SK-N-SH (cell line): ENCODE results near the gene KLHDC3. TPM values are rescaled to one million over a fixed set of nuclear protein-coding genes. Genes with fewer than 3 reads are reported as not detected.
A peak's percentile ranks its signal among the peaks of the same experiment; 100 is the strongest.

ENCODE experiments used
- CTCF ChIA-PET: fragments of 300-600, 350-600 bp; formaldehyde crosslinking; extraction: SDS; loops from one replicate; lab custom pipeline; 2021; lab: Yijun Ruan, JAX
- POLR2A ChIA-PET: fragments of 350-600 bp; sonication (Branson Sonifier 250); formaldehyde crosslinking; extraction: SDS; loops from one replicate; lab custom pipeline; 2020; ENCODE audit warnings: antibody characterized with exemption, inconsistent platforms; lab: Yijun Ruan, JAX
- DNase-seq: peaks from one replicate; pipeline ENCODE4 v3.0.0; 2012
- H2AFZ ChIP-seq: fragments of 200-600 bp; sonication (generic); 2 replicates; pipeline ENCODE4 v1.8.1; 2016; ENCODE audit warnings: antibody characterized with exemption, mild to moderate bottlenecking, low read depth
- H3F3A ChIP-seq: fragments of 200-600 bp; sonication (generic); replicated peaks from 2 replicates; pipeline ENCODE3; 2016; ENCODE audit warnings: antibody characterized with exemption, mild to moderate bottlenecking; ENCODE audit not compliant: insufficient read depth
- H3K27ac ChIP-seq, 2 experiments: fragments of 200-500 bp in 1 of 2; fragments of 200-600 bp in 1 of 2; sonication (Bioruptor generic) in 1 of 2; sonication (generic), shearing (Covaris generic) in 1 of 2; 2 replicates each; pipeline versions ENCODE4 v1.5.1 to v1.6.1; 2014 to 2016; ENCODE audit warnings: low read depth in 2 of 2, inconsistent platforms in 1 of 2, low read length in 1 of 2, mild to moderate bottlenecking in 1 of 2, mixed read lengths in 1 of 2
- H3K27me3 ChIP-seq: fragments of 200-600 bp; sonication (generic), shearing (Covaris generic); 2 replicates; pipeline ENCODE4 v1.6.1; 2016; ENCODE audit warnings: mixed run types; ENCODE audit not compliant: insufficient read depth
- H3K36me3 ChIP-seq, 2 experiments: fragments of 200-500 bp in 1 of 2; fragments of 200-600 bp in 1 of 2; sonication (Bioruptor generic) in 1 of 2; sonication (generic) in 1 of 2; replicated peaks in 1 of 2; 2 replicates each; pipeline versions ENCODE3 to v1.5.1; 2014 to 2016; ENCODE audit warnings: low read length in 1 of 2, mild to moderate bottlenecking in 1 of 2; ENCODE audit not compliant: insufficient read depth in 2 of 2, control insufficient read depth in 1 of 2
- H3K4me1 ChIP-seq, 2 experiments: fragments of 200-500 bp in 1 of 2; fragments of 200-600 bp in 1 of 2; sonication (Bioruptor generic) in 1 of 2; sonication (generic), shearing (Covaris generic) in 1 of 2; 2 replicates each; pipeline versions ENCODE4 v1.5.1 to v1.6.1; 2014 to 2016; ENCODE audit warnings: low read depth in 1 of 2, low read length in 1 of 2, mixed run types in 1 of 2; ENCODE audit not compliant: insufficient read depth in 2 of 2, control insufficient read depth in 1 of 2
- H3K4me2 ChIP-seq: fragments of 200-600 bp; sonication (generic), shearing (Covaris generic); 2 replicates; pipeline ENCODE4 v1.6.1; 2017; ENCODE audit warnings: mixed run types
- H3K4me3 ChIP-seq, 2 experiments: fragments of 200-500 bp in 1 of 2; fragments of 200-600 bp in 1 of 2; sonication (Bioruptor generic) in 1 of 2; sonication (generic), shearing (Covaris generic) in 1 of 2; 2 replicates each; pipeline versions ENCODE4 v1.5.1 to v1.8.1; 2014 to 2016; ENCODE audit warnings: low read depth in 2 of 2, inconsistent platforms in 1 of 2, low read length in 1 of 2, mild to moderate bottlenecking in 1 of 2, mixed read lengths in 1 of 2, moderate library complexity in 1 of 2
- H3K79me2 ChIP-seq: fragments of 200-600 bp; sonication (generic); 2 replicates; pipeline ENCODE4 v1.8.1; 2017; ENCODE audit warnings: mild to moderate bottlenecking; ENCODE audit not compliant: insufficient read depth
- H3K9ac ChIP-seq: fragments of 200-600 bp; sonication (generic); 2 replicates; pipeline ENCODE4 v1.6.1; 2017; ENCODE audit warnings: mixed run types
- H3K9me2 ChIP-seq: fragments of 200-600 bp; sonication (generic); 2 replicates; pipeline ENCODE4 v1.6.1; 2017; ENCODE audit warnings: mixed run types
- H3K9me3 ChIP-seq: fragments of 200-600 bp; sonication (generic); 2 replicates; pipeline ENCODE4 v1.6.1; 2017; ENCODE audit warnings: mixed run types, mild to moderate bottlenecking, moderate library complexity
- H4K20me1 ChIP-seq: fragments of 200-600 bp; sonication (generic); 2 replicates; pipeline ENCODE4 v1.6.1; 2017; ENCODE audit warnings: mild to moderate bottlenecking, mixed run types; ENCODE audit not compliant: insufficient read depth
- CHD2 ChIP-seq: fragments of 150-350 bp; IDR thresholded peaks from 2 replicates; pipeline ENCODE4 v1.6.1; 2018; ENCODE audit warnings: low read length; ENCODE audit not compliant: partially characterized antibody
- ELF1 ChIP-seq: IDR thresholded peaks from 2 replicates; pipeline ENCODE4 v1.4.0; 2012
- EP300 ChIP-seq, 2 experiments: IDR thresholded peaks; 2 replicates each; pipeline versions ENCODE4 v1.4.0 to v1.6.1; 2012; ENCODE audit warnings: borderline replicate concordance in 1 of 2, low read depth in 1 of 2, low read length in 1 of 2
- EZH2phosphoT487 ChIP-seq: fragments of 200-600 bp; sonication (generic); IDR thresholded peaks from 2 replicates; pipeline ENCODE4 v1.6.1; 2017; ENCODE audit warnings: low read depth, mixed run types, mild to moderate bottlenecking, antibody characterized with exemption, moderate library complexity, borderline replicate concordance
- FOSL2 ChIP-seq: IDR thresholded peaks from 2 replicates; pipeline ENCODE4 v1.4.0; 2012; ENCODE audit warnings: low read depth, mild to moderate bottlenecking, moderate library complexity, borderline replicate concordance
- FOXM1 ChIP-seq: IDR thresholded peaks from 2 replicates; pipeline ENCODE4 v1.4.0; 2012; ENCODE audit warnings: low read depth, mild to moderate bottlenecking
- GABPA ChIP-seq: IDR thresholded peaks from 2 replicates; pipeline ENCODE4 v1.4.0; 2012; ENCODE audit warnings: low read depth, mild to moderate bottlenecking
- GATA2 ChIP-seq: sonication (generic); formaldehyde crosslinking; IDR thresholded peaks from 2 replicates; pipeline ENCODE4 v1.5.0; 2020; ENCODE audit warnings: mild to moderate bottlenecking, missing genetic modification reagents
- MEF2A ChIP-seq: IDR thresholded peaks from 2 replicates; pipeline ENCODE4 v1.4.0; 2012; ENCODE audit warnings: low read depth, borderline replicate concordance
- MXI1 ChIP-seq: IDR thresholded peaks from 2 replicates; pipeline ENCODE4 v1.6.1; 2012; ENCODE audit warnings: mild to moderate bottlenecking, low read depth, low read length, improper control_type of control experiment
- POLR2AphosphoS5 ChIP-seq: IDR thresholded peaks from 2 replicates; pipeline ENCODE4 v1.6.1; 2012; ENCODE audit warnings: low read depth, low read length
- RCOR1 ChIP-seq: fragments of 150-350 bp; IDR thresholded peaks from 2 replicates; pipeline ENCODE4 v1.6.1; 2017; ENCODE audit warnings: antibody characterized with exemption, low read length
- SIN3A ChIP-seq: IDR thresholded peaks from 2 replicates; pipeline ENCODE4 v1.6.1; 2012; ENCODE audit warnings: low read depth, mild to moderate bottlenecking, low read length, moderate library complexity, borderline replicate concordance
- SMC3 ChIP-seq: IDR thresholded peaks from 2 replicates; pipeline ENCODE4 v1.6.1; 2012; ENCODE audit warnings: low read depth, low read length, improper control_type of control experiment
- TAF1 ChIP-seq: IDR thresholded peaks from 2 replicates; pipeline ENCODE4 v1.6.1; 2012; ENCODE audit warnings: low read depth, mild to moderate bottlenecking, low read length, moderate library complexity, borderline replicate concordance
- YY1 ChIP-seq: IDR thresholded peaks from 2 replicates; pipeline ENCODE4 v1.4.0; 2012; ENCODE audit warnings: low read depth, mild to moderate bottlenecking
- WGBS: methylation state at CpG from one replicate; pipeline ENCODE4 v1.1.6; 2017; ENCODE audit warnings: low lambda C conversion rate; 5-methylcytosine and 5-hydroxymethylcytosine counted together
- polyA plus RNA-seq, 3 experiments: library from polyadenylated mRNA; depleted of rRNA; stranded (reverse); fragments of >200 nt; gene quantifications; 2 replicates each; pipeline ENCODE4 v1.2.3, GENCODE V29; 2012
- TF ChIP-seq, protein P1 (sequence below): IDR thresholded peaks from 2 replicates; pipeline ENCODE4; 2012
- TF ChIP-seq, protein P2 (sequence below): IDR thresholded peaks from 2 replicates; pipeline ENCODE4 v1.6.1; 2012; ENCODE audit warnings: mild to moderate bottlenecking, low read depth, low read length, moderate library complexity
- TF ChIP-seq, protein P3 (sequence below): IDR thresholded peaks from 2 replicates; pipeline ENCODE4 v1.4.0; 2012; ENCODE audit warnings: low read depth, borderline replicate concordance
- TF ChIP-seq, protein P4 (sequence below): IDR thresholded peaks from 2 replicates; pipeline ENCODE4 v1.4.0; 2012; ENCODE audit warnings: low read depth
- TF ChIP-seq, protein P5 (sequence below): IDR thresholded peaks from 2 replicates; pipeline ENCODE4 v1.4.0; 2012; ENCODE audit warnings: low read depth, borderline replicate concordance

KLHDC3 gene
- polyA plus RNA-seq, 1 of the 3 experiments (the other 2 are of a cell fraction): 74.1 TPM

DNA sequence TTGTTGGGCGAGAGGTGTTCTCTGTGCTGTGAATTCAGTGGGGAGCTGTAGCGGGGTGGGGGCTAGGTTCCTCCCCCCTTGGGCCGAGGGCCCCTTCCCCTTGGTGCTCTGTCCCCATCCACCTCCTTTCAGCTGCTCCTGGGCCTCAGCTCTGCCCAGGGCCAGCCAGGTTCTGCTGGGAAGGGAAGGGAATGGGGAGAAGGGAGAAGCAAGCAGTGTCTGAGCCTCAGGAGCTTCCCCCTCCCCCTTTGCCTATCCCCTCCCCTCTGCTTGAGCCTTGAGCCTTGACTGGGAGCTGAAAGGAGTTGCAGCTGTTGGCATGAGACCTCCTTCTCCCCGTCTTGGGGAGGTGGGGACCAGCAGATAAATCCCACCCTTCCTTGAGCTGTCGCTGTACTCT lies 6.8 kb downstream of the KLHDC3 start (continued):
- TF ChIP-seq, protein P1, sequence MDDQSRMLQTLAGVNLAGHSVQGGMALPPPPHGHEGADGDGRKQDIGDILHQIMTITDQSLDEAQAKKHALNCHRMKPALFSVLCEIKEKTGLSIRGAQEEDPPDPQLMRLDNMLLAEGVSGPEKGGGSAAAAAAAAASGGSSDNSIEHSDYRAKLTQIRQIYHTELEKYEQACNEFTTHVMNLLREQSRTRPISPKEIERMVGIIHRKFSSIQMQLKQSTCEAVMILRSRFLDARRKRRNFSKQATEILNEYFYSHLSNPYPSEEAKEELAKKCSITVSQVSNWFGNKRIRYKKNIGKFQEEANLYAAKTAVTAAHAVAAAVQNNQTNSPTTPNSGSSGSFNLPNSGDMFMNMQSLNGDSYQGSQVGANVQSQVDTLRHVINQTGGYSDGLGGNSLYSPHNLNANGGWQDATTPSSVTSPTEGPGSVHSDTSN: no peak
- TF ChIP-seq FOSL2: no peak
- TF ChIP-seq, protein P2, sequence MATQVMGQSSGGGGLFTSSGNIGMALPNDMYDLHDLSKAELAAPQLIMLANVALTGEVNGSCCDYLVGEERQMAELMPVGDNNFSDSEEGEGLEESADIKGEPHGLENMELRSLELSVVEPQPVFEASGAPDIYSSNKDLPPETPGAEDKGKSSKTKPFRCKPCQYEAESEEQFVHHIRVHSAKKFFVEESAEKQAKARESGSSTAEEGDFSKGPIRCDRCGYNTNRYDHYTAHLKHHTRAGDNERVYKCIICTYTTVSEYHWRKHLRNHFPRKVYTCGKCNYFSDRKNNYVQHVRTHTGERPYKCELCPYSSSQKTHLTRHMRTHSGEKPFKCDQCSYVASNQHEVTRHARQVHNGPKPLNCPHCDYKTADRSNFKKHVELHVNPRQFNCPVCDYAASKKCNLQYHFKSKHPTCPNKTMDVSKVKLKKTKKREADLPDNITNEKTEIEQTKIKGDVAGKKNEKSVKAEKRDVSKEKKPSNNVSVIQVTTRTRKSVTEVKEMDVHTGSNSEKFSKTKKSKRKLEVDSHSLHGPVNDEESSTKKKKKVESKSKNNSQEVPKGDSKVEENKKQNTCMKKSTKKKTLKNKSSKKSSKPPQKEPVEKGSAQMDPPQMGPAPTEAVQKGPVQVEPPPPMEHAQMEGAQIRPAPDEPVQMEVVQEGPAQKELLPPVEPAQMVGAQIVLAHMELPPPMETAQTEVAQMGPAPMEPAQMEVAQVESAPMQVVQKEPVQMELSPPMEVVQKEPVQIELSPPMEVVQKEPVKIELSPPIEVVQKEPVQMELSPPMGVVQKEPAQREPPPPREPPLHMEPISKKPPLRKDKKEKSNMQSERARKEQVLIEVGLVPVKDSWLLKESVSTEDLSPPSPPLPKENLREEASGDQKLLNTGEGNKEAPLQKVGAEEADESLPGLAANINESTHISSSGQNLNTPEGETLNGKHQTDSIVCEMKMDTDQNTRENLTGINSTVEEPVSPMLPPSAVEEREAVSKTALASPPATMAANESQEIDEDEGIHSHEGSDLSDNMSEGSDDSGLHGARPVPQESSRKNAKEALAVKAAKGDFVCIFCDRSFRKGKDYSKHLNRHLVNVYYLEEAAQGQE: no peak
- no peak for TF ChIP-seq MXI1
- TF ChIP-seq, protein P3, sequence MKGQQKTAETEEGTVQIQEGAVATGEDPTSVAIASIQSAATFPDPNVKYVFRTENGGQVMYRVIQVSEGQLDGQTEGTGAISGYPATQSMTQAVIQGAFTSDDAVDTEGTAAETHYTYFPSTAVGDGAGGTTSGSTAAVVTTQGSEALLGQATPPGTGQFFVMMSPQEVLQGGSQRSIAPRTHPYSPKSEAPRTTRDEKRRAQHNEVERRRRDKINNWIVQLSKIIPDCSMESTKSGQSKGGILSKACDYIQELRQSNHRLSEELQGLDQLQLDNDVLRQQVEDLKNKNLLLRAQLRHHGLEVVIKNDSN: no peak

DNA sequence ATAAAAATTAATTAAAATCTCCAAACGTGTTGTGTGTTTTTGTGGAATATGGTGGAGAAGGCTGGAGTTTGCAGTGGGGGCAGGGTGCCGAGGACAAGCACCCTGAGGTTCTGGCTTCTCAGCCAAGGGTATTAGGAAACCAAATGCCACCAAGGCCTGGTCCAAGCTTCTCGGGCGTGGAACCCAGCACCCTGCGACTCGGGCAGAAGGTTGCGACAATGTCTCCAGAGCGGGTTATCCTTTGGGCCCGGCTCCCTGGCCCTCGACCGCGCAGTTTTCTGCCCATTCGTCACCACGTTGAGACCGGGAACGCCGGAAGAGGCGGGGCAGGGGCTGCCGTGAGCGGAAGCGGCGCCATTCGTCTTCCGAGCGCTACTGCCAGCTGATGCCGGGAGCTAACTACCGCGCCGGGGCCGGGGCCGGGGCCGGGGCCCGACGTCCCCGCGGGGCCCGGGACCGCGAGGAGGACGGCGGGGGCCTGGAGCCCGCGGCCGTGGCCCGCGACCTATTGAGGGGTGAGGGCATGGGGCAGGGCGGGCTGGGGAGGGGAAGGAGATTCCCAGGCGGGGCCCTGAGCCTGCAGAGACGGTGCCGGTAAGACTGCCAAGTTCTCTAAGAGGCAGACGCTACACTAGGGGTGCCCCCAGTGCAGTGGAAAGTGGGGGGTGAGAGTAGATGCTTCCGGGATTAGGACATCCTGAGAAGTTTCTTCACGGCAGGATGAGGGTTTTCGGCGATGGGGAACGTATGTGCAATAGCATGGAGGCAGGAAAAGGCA lies 7.4 kb downstream of the KLHDC3 start, which contains the start of gene RRP36:
RRP36 (plus strand) TSS at position 354 of the 778 bp plus-strand sequence; CDS start at position 386, 32 bp downstream.
- Histone ChIP-seq H3K27ac (peak within 1 kb of the TSS; percentile 78 to 90), H3F3A (peaks cover 46% of the 10 kb centered on the region), H2AFZ (peak within 1 kb of the TSS; percentile 88), H3K4me3 (peak within 1 kb of the TSS; percentile 83 to 95), H3K36me3 (peaks cover 52% of the 10 kb centered on the region in 2 experiments), H3K79me2 (peaks cover 66% of the 10 kb centered on the region), H4K20me1 (peaks cover 15% of the 10 kb centered on the region), H3K9ac (peak within 1 kb of the TSS; percentile 76), H3K4me2 (peak within 1 kb of the TSS; percentile 73), H3K9me3 (no peaks in the 10 kb centered on the region), H3K9me2 (no peaks in the 10 kb centered on the region), H3K27me3 (no peaks in the 10 kb centered on the region), H3K4me1 (peaks cover 9 to 25% of the 10 kb centered on the region in 2 experiments; a peak in 3 of 4 replicates)
- ChIA-PET POLR2A (interaction anchor here (0.7 to 1.8 kb wide), 9 partner anchors 10 to 149 kb away, joined by 3 to 8 read pairs (median 4); partner anchors contain the start of genes CUL7, KLC4, MRPL2 and PPP2R5D), CTCF (interaction anchor here (0.7 to 2.4 kb wide), 6 partner anchors 37 to 208 kb away, joined by 3 to 8 read pairs (median 4); partner anchors contain the start of genes DNPH1 and PPP2R5D)
- WGBS: 8% methylated on average over 14 of the region's 56 CpGs
- peak; percentile 91 for DNase-seq
- TF ChIP-seq, protein P4, sequence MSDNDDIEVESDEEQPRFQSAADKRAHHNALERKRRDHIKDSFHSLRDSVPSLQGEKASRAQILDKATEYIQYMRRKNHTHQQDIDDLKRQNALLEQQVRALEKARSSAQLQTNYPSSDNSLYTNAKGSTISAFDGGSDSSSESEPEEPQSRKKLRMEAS: peak; percentile 87
- TF ChIP-seq ELF1: peak; percentile 21; the same call in 1 of the 2 replicates
- TF ChIP-seq EP300 (IDR thresholded peaks at IDR 0.05; ENCODE audit: borderline replicate concordance in 1 of 2, low read depth in 1 of 2, low read length in 1 of 2): no peak
- TF ChIP-seq SIN3A: peak; percentile 79; the same call in 1 of the 2 replicates
- TF ChIP-seq GABPA: peak; percentile 84
- no peak for TF ChIP-seq FOSL2
- no peak for TF ChIP-seq SMC3
- TF ChIP-seq CHD2: peak; percentile 45
- TF ChIP-seq MEF2A: no peak
- TF ChIP-seq EZH2phosphoT487: no peak
- TF ChIP-seq GATA2: no peak
- TF ChIP-seq, protein P5, sequence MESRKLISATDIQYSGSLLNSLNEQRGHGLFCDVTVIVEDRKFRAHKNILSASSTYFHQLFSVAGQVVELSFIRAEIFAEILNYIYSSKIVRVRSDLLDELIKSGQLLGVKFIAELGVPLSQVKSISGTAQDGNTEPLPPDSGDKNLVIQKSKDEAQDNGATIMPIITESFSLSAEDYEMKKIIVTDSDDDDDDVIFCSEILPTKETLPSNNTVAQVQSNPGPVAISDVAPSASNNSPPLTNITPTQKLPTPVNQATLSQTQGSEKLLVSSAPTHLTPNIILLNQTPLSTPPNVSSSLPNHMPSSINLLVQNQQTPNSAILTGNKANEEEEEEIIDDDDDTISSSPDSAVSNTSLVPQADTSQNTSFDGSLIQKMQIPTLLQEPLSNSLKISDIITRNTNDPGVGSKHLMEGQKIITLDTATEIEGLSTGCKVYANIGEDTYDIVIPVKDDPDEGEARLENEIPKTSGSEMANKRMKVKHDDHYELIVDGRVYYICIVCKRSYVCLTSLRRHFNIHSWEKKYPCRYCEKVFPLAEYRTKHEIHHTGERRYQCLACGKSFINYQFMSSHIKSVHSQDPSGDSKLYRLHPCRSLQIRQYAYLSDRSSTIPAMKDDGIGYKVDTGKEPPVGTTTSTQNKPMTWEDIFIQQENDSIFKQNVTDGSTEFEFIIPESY: no peak
- no peak for TF ChIP-seq FOXM1
- TF ChIP-seq YY1: peak; percentile 86
- peak; percentile 79; the same call in 1 of the 2 replicates for TF ChIP-seq TAF1
- TF ChIP-seq POLR2AphosphoS5: peak; percentile 85
- TF ChIP-seq, protein P1: peak; percentile 62
- TF ChIP-seq RCOR1: no peak
